CD14-positive monocyte (primary cell): ENCODE data around the gene SFI1. TPM values are rescaled to one million over a fixed set of nuclear protein-coding genes. Genes with fewer than 3 reads are reported as not detected.

Experiments used
- DNase-seq, 3 donors: peaks; one replicate each; pipeline ENCODE4 v3.0.0-alpha.2; 2011 to 2022
- H2AFZ ChIP-seq: 2 replicates; pipeline ENCODE4 v1.6.0; 2012; ENCODE audit warnings: mild to moderate bottlenecking, low read depth, low read length, inconsistent platforms; ENCODE audit not compliant: insufficient read depth, poor library complexity, severe bottlenecking
- H3K27ac ChIP-seq, 2 donors: 1 replicate in 1 of 2; 2 replicates in 1 of 2; pipeline ENCODE4 v1.5.1; 2012 to 2013; ENCODE audit warnings: low read length in 2 of 2, control low read depth in 1 of 2, inconsistent platforms in 1 of 2, low read depth in 1 of 2, mild to moderate bottlenecking in 1 of 2
- H3K27me3 ChIP-seq, 2 donors: one replicate each; pipeline versions ENCODE4 v1.6.0 to v1.6.1; 2011 to 2013; ENCODE audit warnings: low read length in 2 of 2; ENCODE audit not compliant: control insufficient read depth in 2 of 2, insufficient read depth in 2 of 2
- H3K36me3 ChIP-seq, 2 donors: replicated peaks in 1 of 2; 1 replicate in 1 of 2; 2 replicates in 1 of 2; pipeline versions ENCODE4 v1.5.1 to v1.6.1; 2012 to 2013; ENCODE audit warnings: low read length in 2 of 2, control low read depth in 1 of 2, inconsistent platforms in 1 of 2, mild to moderate bottlenecking in 1 of 2; ENCODE audit not compliant: insufficient read depth in 2 of 2, control insufficient read depth in 1 of 2
- H3K4me1 ChIP-seq, 2 donors: 1 replicate in 1 of 2; 2 replicates in 1 of 2; pipeline versions ENCODE4 v1.5.1 to v1.6.1; 2012 to 2013; ENCODE audit warnings: low read length in 2 of 2, control low read depth in 1 of 2, inconsistent platforms in 1 of 2, mild to moderate bottlenecking in 1 of 2, moderate library complexity in 1 of 2; ENCODE audit not compliant: insufficient read depth in 2 of 2, control insufficient read depth in 1 of 2
- H3K4me2 ChIP-seq: replicated peaks from 2 replicates; pipeline ENCODE3; 2012; ENCODE audit warnings: low read length, moderate library complexity, mild to moderate bottlenecking; ENCODE audit not compliant: poor library complexity, severe bottlenecking; ENCODE audit errors: extremely low read depth
- H3K4me3 ChIP-seq, 3 experiments: fragments of 200-600 bp in 1 of 3; sonication (generic) in 1 of 3; replicated peaks in 1 of 3; 1 replicate in 2 of 3; 2 replicates in 1 of 3; pipeline ENCODE4 v1.5.1; 2011 to 2013; ENCODE audit warnings: low read length in 3 of 3, mild to moderate bottlenecking in 3 of 3, control low read depth in 2 of 3, low read depth in 2 of 3, inconsistent platforms in 1 of 3, moderate library complexity in 1 of 3
- H3K79me2 ChIP-seq: 2 replicates; pipeline ENCODE4 v1.6.0; 2012; ENCODE audit warnings: mild to moderate bottlenecking, control low read depth, inconsistent platforms, low read length, moderate library complexity; ENCODE audit not compliant: insufficient read depth
- H3K9ac ChIP-seq: 2 replicates; pipeline ENCODE4 v1.6.0; 2017; ENCODE audit warnings: low read length, mild to moderate bottlenecking; ENCODE audit not compliant: insufficient read depth, poor library complexity, severe bottlenecking
- H3K9me3 ChIP-seq, 2 donors: replicated peaks in 1 of 2; 1 replicate in 1 of 2; 2 replicates in 1 of 2; pipeline versions ENCODE4 v1.5.1 to v1.6.1; 2012 to 2013; ENCODE audit warnings: low read length in 2 of 2, control low read depth in 1 of 2; ENCODE audit not compliant: control insufficient read depth in 1 of 2, insufficient read depth in 1 of 2
- H4K20me1 ChIP-seq: 2 replicates; pipeline ENCODE4 v1.6.0; 2012; ENCODE audit warnings: mild to moderate bottlenecking, low read length, control low read depth, moderate library complexity; ENCODE audit not compliant: insufficient read depth
- H3K27ac Mint-ChIP-seq, 7 donors: one replicate each; pipeline ENCODE4 v1.8.0; 2020; ENCODE audit warnings: mild to moderate bottlenecking in 7 of 7, mixed read lengths in 7 of 7, moderate library complexity in 6 of 7, inconsistent platforms in 2 of 7
- H3K27me3 Mint-ChIP-seq, 3 donors: one replicate each; pipeline ENCODE4 v1.8.0; 2021 to 2022; ENCODE audit warnings: low read depth in 3 of 3, mild to moderate bottlenecking in 3 of 3, mixed read lengths in 3 of 3, moderate library complexity in 3 of 3, inconsistent platforms in 1 of 3
- H3K36me3 Mint-ChIP-seq, 2 donors: one replicate each; pipeline ENCODE4 v1.8.0; 2020; ENCODE audit warnings: mixed read lengths in 2 of 2, inconsistent platforms in 1 of 2, mild to moderate bottlenecking in 1 of 2
- H3K4me1 Mint-ChIP-seq: one replicate; pipeline ENCODE4 v1.8.0; 2020; ENCODE audit warnings: mild to moderate bottlenecking, mixed read lengths
- H3K4me3 Mint-ChIP-seq, 2 donors: one replicate each; pipeline ENCODE4 v1.8.0; 2020; ENCODE audit warnings: mild to moderate bottlenecking in 2 of 2, mixed read lengths in 2 of 2, moderate library complexity in 1 of 2
- H3K9me3 Mint-ChIP-seq, 7 donors: one replicate each; pipeline ENCODE4 v1.8.0; 2020 to 2022; ENCODE audit warnings: mixed read lengths in 7 of 7, mild to moderate bottlenecking in 6 of 7, moderate library complexity in 6 of 7, inconsistent platforms in 2 of 7
- CTCF ChIP-seq: fragments of 200-600 bp; IDR thresholded peaks from one replicate; pipeline ENCODE4 v1.8.0; 2022; ENCODE audit warnings: antibody characterized with exemption, mild to moderate bottlenecking
- WGBS: methylation state at CpG from one replicate; pipeline ENCODE4 v1.1.5; 2013; ENCODE audit warnings: missing lambda C conversion rate; ENCODE audit not compliant: insufficient coverage; 5-methylcytosine and 5-hydroxymethylcytosine counted together
- intact Hi-C, 2 donors: fragments of 100-400 bp; cut with micrococcal nuclease; formaldehyde crosslinking; loops; one replicate each; pipeline versions ENCODE4 v1.15.0 to v1.15.1; 2023
- polyA minus RNA-seq: library from RNA; depleted of rRNA, polyadenylated mRNA; stranded (reverse); fragments of >200 nt; gene quantifications from 2 replicates; pipeline ENCODE4 v1.2.3, GENCODE V29; 2012
- polyA plus RNA-seq, 3 donors: library from polyadenylated mRNA; depleted of rRNA in 1 of 3; unstranded in 2 of 3; stranded (reverse) in 1 of 3; fragments of 300-500 nt in 2 of 3; fragments of >200 nt in 1 of 3; fragmentation: Illumina TruSeq in 2 of 3; gene quantifications; 1 replicate in 2 of 3; 2 replicates in 1 of 3; pipeline ENCODE4 v1.2.3, GENCODE V29; 2012 to 2021
- total RNA-seq, 12 experiments: library from RNA in 1 of 12; stranded (reverse) in 1 of 12; fragments of 120-200 nt in 1 of 12; gene quantifications; one replicate each; pipeline ENCODE4 v1.2.4 and lab custom pipeline; 2013 to 2026; ENCODE audit warnings: mixed read lengths in 6 of 12, inconsistent platforms in 1 of 12

The SFI1 gene
- 16.0 TPM for total RNA-seq (2013)
- polyA plus RNA-seq = 10 to 100 TPM in 1 of 3 donors, 1 to 10 TPM in 2; 1.7 to 43.4 (median 3.6) TPM
- polyA minus RNA-seq = 13.7 and 15.0 TPM in 2 replicates
- 7.2 to 26.5 (median 16.6) reads per million in 11 experiments for total RNA-seq (lab: John Stamatoyannopoulos, UW)

GRCh38 chr22:31496007-31496734 is at the start of gene SFI1:
TSS of gene SFI1 (plus strand) at chr22:31496536. CDS start at chr22:31508285, 11,749 bp downstream.
- Mint-ChIP-seq H3K36me3 (peaks cover 0 to 8% of the 10 kb centered on the region in 2 donors), H3K4me3 (peak within 1 kb of the TSS; percentile 92 to 96), H3K4me1 (peaks cover 18% of the 10 kb centered on the region), H3K9me3 (peaks cover 0 to 4% (median 0%) of the 10 kb centered on the region in 7 donors), H3K27ac (peak within 1 kb of the TSS; percentile 89 to 96 (median 94)), H3K27me3 (peaks cover 0 to 3% (median 2%) of the 10 kb centered on the region in 3 donors)
- WGBS = under 1% methylated on average over 62 of the region's 70 CpGs
- Histone ChIP-seq H3K27ac (peak within 1 kb of the TSS; percentile 82 to 83), H3K4me2 (peak within 1 kb of the TSS; percentile 95), H3K79me2 (peaks cover 20% of the 10 kb centered on the region), H3K4me3 (peak within 1 kb of the TSS; percentile 49 to 93 (median 90)), H4K20me1 (no peaks in the 10 kb centered on the region), H3K27me3 (no peaks in the 10 kb centered on the region), H3K9ac (peak within 1 kb of the TSS; percentile 62), H2AFZ (peak within 1 kb of the TSS; percentile 97), H3K4me1 (peaks cover 22 to 30% of the 10 kb centered on the region in 2 donors), H3K9me3 (no peaks in the 10 kb centered on the region), H3K36me3 (no peaks in the 10 kb centered on the region)
- TF ChIP-seq CTCF = peak; percentile 25
- DNase-seq = peak; percentile 82 to 85 (median 84)
- intact Hi-C loops = loop anchor here (10.0 kb wide), 2 partner anchors 139 to 259 kb away; partner anchors contain the start of genes DEPDC5 (in 1 of the 2) and PRR14L (in 1 of the 2)

GRCh38 chr22:31446767-31447166 is 49.6 kb upstream of the SFI1 start:
- no peaks in the 10 kb centered on the region for H3K9me3 ChIP-seq
- H3K27me3 ChIP-seq = no peaks in the 10 kb centered on the region
- H3K4me2 ChIP-seq = no peak overlapping the region
- Mint-ChIP-seq H3K36me3 (peaks cover 66 to 93% of the 10 kb centered on the region in 2 donors), H3K27ac (no peak overlapping the region), H3K4me3 (no peak overlapping the region), H3K4me1 (peaks cover 4% of the 10 kb centered on the region), H3K27me3 (peaks cover 0 to 1% (median 0%) of the 10 kb centered on the region in 3 donors), H3K9me3 (no peaks in the 10 kb centered on the region)
- no CpG with 5 or more reads among the region's 2 CpGs for WGBS
- H4K20me1 ChIP-seq = no peaks in the 10 kb centered on the region
- no peak overlapping the region for H3K9ac ChIP-seq
- DNase-seq = no peak
- H3K79me2 ChIP-seq = no peaks in the 10 kb centered on the region
- no peak overlapping the region for H3K4me3 ChIP-seq
- H3K4me1 ChIP-seq = no peaks in the 10 kb centered on the region
- H3K27ac ChIP-seq = no peak overlapping the region
- intact Hi-C loops = no loop called here
- no peak for TF ChIP-seq CTCF
- peaks cover 54 to 93% of the 10 kb centered on the region in 2 donors for H3K36me3 ChIP-seq
- H2AFZ ChIP-seq = no peak overlapping the region
